Measurements from ENCODE around the gene MTHFD1.

DNA sequence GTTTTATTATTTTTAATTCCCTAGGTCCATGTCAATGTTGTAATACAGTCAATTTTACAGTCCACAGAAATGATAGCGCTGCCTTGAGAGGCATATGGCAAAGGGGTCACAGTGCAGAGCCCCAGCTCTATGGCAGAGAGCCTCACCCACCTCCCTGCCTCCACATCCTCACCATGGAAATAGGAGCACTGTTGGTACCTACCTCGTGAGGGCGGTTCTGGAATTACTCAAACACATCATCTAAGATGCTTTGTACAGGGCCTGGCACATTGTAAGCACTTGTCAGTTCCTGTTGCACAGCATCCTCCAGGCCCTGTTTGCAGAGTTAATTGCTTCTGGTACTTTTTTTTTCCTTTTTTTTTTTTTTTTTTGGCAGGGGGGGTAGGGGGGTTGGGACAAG, 73.1 kb downstream of the MTHFD1 start:
- TF ChIP-seq, protein P1, sequence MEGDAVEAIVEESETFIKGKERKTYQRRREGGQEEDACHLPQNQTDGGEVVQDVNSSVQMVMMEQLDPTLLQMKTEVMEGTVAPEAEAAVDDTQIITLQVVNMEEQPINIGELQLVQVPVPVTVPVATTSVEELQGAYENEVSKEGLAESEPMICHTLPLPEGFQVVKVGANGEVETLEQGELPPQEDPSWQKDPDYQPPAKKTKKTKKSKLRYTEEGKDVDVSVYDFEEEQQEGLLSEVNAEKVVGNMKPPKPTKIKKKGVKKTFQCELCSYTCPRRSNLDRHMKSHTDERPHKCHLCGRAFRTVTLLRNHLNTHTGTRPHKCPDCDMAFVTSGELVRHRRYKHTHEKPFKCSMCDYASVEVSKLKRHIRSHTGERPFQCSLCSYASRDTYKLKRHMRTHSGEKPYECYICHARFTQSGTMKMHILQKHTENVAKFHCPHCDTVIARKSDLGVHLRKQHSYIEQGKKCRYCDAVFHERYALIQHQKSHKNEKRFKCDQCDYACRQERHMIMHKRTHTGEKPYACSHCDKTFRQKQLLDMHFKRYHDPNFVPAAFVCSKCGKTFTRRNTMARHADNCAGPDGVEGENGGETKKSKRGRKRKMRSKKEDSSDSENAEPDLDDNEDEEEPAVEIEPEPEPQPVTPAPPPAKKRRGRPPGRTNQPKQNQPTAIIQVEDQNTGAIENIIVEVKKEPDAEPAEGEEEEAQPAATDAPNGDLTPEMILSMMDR (IDR thresholded peaks at IDR 0.05) = no peak
- TF ChIP-seq, protein P2, sequence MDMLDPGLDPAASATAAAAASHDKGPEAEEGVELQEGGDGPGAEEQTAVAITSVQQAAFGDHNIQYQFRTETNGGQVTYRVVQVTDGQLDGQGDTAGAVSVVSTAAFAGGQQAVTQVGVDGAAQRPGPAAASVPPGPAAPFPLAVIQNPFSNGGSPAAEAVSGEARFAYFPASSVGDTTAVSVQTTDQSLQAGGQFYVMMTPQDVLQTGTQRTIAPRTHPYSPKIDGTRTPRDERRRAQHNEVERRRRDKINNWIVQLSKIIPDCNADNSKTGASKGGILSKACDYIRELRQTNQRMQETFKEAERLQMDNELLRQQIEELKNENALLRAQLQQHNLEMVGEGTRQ (IDR thresholded peaks at IDR 0.05; ENCODE audit: borderline replicate concordance, low read depth, low read length) = no peak
- no peak for TF ChIP-seq POLR2AphosphoS5 (IDR thresholded peaks at IDR 0.05; ENCODE audit: low read depth, low read length)
- TF ChIP-seq, protein P3, sequence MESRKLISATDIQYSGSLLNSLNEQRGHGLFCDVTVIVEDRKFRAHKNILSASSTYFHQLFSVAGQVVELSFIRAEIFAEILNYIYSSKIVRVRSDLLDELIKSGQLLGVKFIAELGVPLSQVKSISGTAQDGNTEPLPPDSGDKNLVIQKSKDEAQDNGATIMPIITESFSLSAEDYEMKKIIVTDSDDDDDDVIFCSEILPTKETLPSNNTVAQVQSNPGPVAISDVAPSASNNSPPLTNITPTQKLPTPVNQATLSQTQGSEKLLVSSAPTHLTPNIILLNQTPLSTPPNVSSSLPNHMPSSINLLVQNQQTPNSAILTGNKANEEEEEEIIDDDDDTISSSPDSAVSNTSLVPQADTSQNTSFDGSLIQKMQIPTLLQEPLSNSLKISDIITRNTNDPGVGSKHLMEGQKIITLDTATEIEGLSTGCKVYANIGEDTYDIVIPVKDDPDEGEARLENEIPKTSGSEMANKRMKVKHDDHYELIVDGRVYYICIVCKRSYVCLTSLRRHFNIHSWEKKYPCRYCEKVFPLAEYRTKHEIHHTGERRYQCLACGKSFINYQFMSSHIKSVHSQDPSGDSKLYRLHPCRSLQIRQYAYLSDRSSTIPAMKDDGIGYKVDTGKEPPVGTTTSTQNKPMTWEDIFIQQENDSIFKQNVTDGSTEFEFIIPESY (IDR thresholded peaks at IDR 0.05; ENCODE audit: borderline replicate concordance, low read depth) = no peak

All from SK-N-SH (cell line).